ENCODE measurements around the gene SEMA4G.

SEMA4G gene

DNA sequence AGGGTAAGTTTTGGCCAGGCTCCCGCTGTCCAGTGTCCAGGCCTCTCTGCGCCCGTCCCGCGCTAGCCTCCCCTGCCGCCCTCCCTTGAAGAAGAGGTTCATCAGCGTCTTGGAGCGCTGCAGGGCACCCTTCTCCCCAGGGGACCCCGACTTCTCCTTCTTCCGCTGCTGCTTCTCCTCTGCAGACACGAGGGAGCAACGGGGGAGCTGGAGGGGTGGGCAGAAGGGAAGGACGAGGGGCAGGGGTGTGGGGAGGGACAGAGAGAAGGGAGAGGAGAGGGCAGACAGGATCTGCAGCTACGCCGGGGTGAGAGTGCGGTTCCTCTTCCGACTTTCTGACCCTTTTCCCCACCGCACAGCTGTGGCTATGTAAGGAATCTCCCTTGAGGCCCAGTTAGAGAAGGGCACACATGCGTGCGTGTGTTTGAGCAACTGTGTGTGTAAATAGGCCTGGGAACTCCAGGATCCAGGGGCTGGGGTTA, 48.9 kb downstream of the SEMA4G start:
- no peak overlapping the region for H3K4me3 ChIP-seq
- no peak overlapping the region for H3K27ac ChIP-seq

DNA sequence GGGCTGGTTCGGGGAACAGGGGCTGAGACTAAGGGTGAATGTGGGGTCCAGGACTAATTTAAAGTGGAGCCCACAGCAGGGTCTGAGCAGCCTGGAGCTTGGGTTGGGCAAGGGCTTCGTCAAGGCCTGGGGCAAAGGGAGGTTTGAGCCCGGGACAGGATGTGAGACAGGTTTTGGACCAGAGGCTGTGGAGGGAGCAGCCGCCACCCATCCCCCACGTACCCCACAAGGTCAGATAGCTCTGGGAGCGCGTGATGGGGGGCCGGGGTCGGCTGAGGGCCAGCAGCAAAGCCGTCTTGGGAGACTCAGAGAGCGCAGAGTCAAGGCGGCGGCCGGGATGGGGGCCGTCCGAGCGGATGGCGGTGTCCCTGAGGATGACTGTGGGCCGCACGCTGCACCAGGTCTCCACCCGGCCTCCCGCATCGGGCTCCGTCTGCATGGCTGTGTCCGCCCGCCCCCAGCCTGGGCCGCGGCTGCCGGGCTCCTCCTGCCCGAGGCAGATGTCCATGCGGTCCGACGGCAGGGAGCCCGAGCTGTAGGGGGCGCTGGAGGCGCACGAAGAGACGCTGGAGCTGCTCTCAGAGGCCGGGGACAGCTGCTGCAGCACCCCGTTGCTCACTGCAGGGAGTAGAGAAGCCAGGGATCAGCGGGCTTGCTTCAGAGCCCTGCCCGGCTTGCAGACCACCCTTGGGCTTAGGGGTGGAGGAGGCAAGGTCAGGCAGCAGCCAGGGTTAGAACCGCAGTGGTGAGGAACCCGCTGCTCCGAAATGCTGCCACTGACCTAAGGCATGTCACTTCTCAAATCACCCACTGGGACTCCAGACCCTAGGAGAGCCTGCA, 49.5 kb downstream of the SEMA4G start:
- no peak overlapping the region for H3K4me3 ChIP-seq
- H3K27ac ChIP-seq, result no peak overlapping the region
